HG03520 (cell line): Measurements from ENCODE around the gene FAM9A.
"Not testable (repeated sequence)": the region's sequence is repeated elsewhere in the genome, so short reads cannot be mapped to it uniquely, and the experiment has no call there.

Source experiments
- ATAC-seq: cut with Tn5 transposase; IDR thresholded peaks from one replicate; pipeline ENCODE4 v1.9.1; 2021; ENCODE audit warnings: mild to moderate bottlenecking, moderate library complexity; ENCODE audit not compliant: unreplicated experiment

The FAM9A gene

GRCh38 chrX:8805046-8805445, 3.9 kb upstream of the FAM9A start:
- no peak for ATAC-seq

GRCh38 chrX:8803326-8803725, 2.1 kb upstream of the FAM9A start:
- no peak for ATAC-seq

- ATAC-seq: not testable (repeated sequence)
Measured at GRCh38 chrX:8800351-8800750, 832 bp downstream of the FAM9A start.

- not testable (repeated sequence) for ATAC-seq
Measured at GRCh38 chrX:8799281-8799680, 1.9 kb downstream of the FAM9A start.

GRCh38 chrX:8798702-8799101, 2.5 kb downstream of the FAM9A start:
- not testable (repeated sequence) for ATAC-seq

GRCh38 chrX:8787119-8787518, 14.1 kb downstream of the FAM9A start:
- ATAC-seq: not testable (repeated sequence)

GRCh38 chrX:8784162-8784561, 17.0 kb downstream of the FAM9A start:
- no peak for ATAC-seq

- ATAC-seq: no peak
Measured at GRCh38 chrX:8783714-8784098, 17.5 kb downstream of the FAM9A start.

GRCh38 chrX:8783097-8783713, 18.0 kb downstream of the FAM9A start:
- ATAC-seq: peak; percentile 80

- ATAC-seq: no peak
Measured at GRCh38 chrX:8782595-8782994, 18.6 kb downstream of the FAM9A start.

- not testable (repeated sequence) for ATAC-seq
Measured at GRCh38 chrX:8781921-8782320, 19.3 kb downstream of the FAM9A start.

GRCh38 chrX:8773117-8773516, 28.1 kb downstream of the FAM9A start:
- ATAC-seq: no peak

- ATAC-seq: no peak
Measured at GRCh38 chrX:8760021-8760420, 41.2 kb downstream of the FAM9A start.

GRCh38 chrX:8758706-8759105, 42.5 kb downstream of the FAM9A start:
- ATAC-seq: not testable (repeated sequence)

GRCh38 chrX:8757609-8758389, 43.4 kb downstream of the FAM9A start:
- not testable (repeated sequence) for ATAC-seq

- ATAC-seq: no peak
Measured at GRCh38 chrX:8755813-8756212, 45.4 kb downstream of the FAM9A start.

GRCh38 chrX:8755116-8755515, 46.1 kb downstream of the FAM9A start:
- ATAC-seq: no peak

GRCh38 chrX:8749697-8750096, 51.5 kb downstream of the FAM9A start:
- ATAC-seq: no peak

GRCh38 chrX:8748855-8749254, 52.3 kb downstream of the FAM9A start:
- peak; percentile 67 for ATAC-seq

- ATAC-seq: no peak
Measured at GRCh38 chrX:8743126-8743732, 58.0 kb downstream of the FAM9A start.

GRCh38 chrX:8741981-8742380, 59.2 kb downstream of the FAM9A start:
- no peak for ATAC-seq
